ENCODE measurements around the gene RBMS2.

DNA sequence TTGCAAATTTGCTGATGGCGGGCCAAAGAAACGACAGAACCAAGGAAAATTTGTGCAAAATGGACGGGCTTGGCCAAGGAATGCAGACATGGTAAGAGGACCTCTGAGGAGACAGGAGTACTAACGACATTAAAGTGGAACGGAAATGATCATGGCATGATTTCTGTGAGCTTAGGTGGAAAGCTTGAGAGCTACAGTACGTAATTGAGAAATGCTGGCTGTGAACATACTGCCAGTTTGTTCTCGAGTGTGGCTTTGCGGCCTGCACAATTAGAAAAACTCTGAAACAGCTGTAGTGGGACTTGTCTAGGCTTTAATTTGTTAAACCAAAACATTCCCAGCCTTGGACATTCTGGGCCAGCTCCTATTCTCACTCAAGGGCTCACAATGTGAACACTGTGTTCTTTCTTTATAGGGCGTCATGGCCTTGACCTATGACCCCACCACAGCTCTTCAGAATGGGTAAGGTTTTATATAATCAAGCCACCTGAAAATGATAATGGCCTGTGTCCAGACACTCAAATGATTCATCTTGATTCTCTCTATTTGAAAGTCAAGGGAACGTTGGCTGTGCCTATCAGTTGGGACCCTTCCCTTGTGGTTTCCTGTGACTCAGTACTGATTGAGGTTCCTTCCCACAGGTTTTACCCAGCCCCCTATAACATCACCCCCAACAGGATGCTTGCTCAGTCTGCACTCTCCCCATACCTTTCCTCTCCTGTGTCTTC lies 60.0 kb downstream of the RBMS2 start:
- TF ChIP-seq, protein P1, sequence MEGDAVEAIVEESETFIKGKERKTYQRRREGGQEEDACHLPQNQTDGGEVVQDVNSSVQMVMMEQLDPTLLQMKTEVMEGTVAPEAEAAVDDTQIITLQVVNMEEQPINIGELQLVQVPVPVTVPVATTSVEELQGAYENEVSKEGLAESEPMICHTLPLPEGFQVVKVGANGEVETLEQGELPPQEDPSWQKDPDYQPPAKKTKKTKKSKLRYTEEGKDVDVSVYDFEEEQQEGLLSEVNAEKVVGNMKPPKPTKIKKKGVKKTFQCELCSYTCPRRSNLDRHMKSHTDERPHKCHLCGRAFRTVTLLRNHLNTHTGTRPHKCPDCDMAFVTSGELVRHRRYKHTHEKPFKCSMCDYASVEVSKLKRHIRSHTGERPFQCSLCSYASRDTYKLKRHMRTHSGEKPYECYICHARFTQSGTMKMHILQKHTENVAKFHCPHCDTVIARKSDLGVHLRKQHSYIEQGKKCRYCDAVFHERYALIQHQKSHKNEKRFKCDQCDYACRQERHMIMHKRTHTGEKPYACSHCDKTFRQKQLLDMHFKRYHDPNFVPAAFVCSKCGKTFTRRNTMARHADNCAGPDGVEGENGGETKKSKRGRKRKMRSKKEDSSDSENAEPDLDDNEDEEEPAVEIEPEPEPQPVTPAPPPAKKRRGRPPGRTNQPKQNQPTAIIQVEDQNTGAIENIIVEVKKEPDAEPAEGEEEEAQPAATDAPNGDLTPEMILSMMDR (conservative IDR thresholded peaks at IDR 0.05), result no peak
- 0 out of 2 replicates have a peak, but pooled peaks have one; percentile 10 for TF ChIP-seq ZFX (IDR thresholded peaks at IDR 0.05)
